Measurements from ENCODE around the gene PMIS2. TPM values are rescaled to one million over a fixed set of nuclear protein-coding genes. Genes with fewer than 3 reads are reported as not detected.

The PMIS2 gene
- total and polyA plus RNA-seq, 2 of the 8 experiments (the other 6 are each of a cell fraction or from before 2014, with no cell fraction given): not detected

DNA sequence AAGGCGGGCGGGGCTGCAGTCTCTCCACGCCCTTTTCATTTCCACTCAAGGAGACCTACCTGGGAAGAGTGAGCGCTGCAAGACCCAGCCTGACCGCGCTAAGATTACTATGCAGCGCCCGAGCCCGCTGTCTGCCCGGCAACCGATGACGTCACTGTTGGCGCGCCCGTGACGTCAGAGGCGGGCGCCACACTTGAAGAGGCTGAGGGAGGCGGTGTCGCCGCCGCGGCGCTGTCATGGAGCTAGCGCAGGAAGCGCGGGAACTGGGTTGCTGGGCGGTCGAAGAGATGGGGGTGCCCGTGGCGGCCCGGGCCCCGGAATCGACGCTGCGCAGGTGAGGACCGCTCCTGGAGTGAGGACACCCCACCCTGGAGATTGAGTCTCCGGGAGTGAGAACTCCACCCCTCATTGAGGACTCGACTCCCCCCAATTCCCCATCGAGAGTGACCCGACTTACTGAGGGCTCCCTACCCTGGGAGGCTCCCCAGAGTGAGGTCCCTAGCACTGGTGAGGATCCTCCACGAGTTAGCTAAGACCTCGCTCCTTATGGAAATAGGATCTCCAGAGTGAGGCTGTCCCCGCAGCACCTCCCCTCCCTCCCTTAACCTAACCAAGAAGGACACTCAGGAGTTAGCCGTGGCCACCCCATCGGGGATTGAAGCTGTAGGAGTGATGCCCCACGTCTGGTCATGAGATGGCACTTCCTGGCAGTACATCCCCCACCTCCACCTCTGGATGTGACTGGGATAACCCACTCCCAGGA is 26.8 kb downstream of the PMIS2 start, which contains the start of gene HAUS5:
Gene HAUS5 (plus strand): TSS at position 177 of the 763 bp plus-strand sequence. CDS start 60 bp downstream, at position 237.
- DNase-seq (ENCODE audit: low read depth in 1 of 2, low spot score in 2 of 2): peak; percentile 81 to 99
- Histone ChIP-seq H2AFZ (ENCODE audit: low read length) (peak within 1 kb of the TSS; percentile 95), H4K91ac (replicated peaks; ENCODE audit: insufficient read length, low read length) (peak within 1 kb of the TSS; percentile 73)
- TF ChIP-seq EZH2 (IDR thresholded peaks at IDR 0.05; ENCODE audit: low read depth, low read length, severe bottlenecking) (no peak), KDM4A (IDR thresholded peaks at IDR 0.05; ENCODE audit: low read depth, low read length, severe bottlenecking) (peak; percentile 100), CBX5 (IDR thresholded peaks at IDR 0.05; ENCODE audit: low read depth, low read length) (no peak), GTF2F1 (IDR thresholded peaks at IDR 0.05; ENCODE audit: borderline replicate concordance, low read depth, low read length) (peak; percentile 59; the same call in 1 of the 2 replicates), HDAC2 (IDR thresholded peaks at IDR 0.05; ENCODE audit: borderline replicate concordance in 1 of 2, low read depth in 2 of 2, low read length in 2 of 2) (peak in 1 of 2 experiments; percentile 83; a peak in 1 of 4 replicates), TAF7 (optimal IDR thresholded peaks at IDR 0.05; ENCODE audit: borderline replicate concordance, low read depth, low read length) (peak; percentile 37), ASH2L (IDR thresholded peaks at IDR 0.05; ENCODE audit: low read length) (peak; percentile 47)

More for the DNA sequence above, 26.8 kb downstream of the PMIS2 start, which contains the start of gene HAUS5:
- peak within 1 kb of the TSS; percentile 78 for H3K27ac ChIP-seq (ENCODE audit: low read depth, low read length)
- peaks cover 0 to 4% (median 2%) of the 10 kb centered on the region in 4 experiments; a peak in 4 of 7 replicates for H3K4me1 ChIP-seq (replicated peaks in 1 of 4; ENCODE audit: control insufficient read depth in 3 of 4, insufficient read depth in 4 of 4, low read length in 3 of 4)
- no peak within 1 kb of the TSS for H3K23ac ChIP-seq (ENCODE audit: insufficient read length)
- H2BK20ac ChIP-seq (ENCODE audit: low read length): no peak within 1 kb of the TSS
- H3K23me2 ChIP-seq (ENCODE audit: low read depth, low read length): peaks cover 8% of the 10 kb centered on the region; the same call in 1 of the 2 replicates
- peak within 1 kb of the TSS; percentile 97 for H4K8ac ChIP-seq (ENCODE audit: extremely low read depth, insufficient read depth, low read length)
- H3K4me3 ChIP-seq (ENCODE audit: extremely low read depth in 1 of 4, insufficient read depth in 2 of 4, low read depth in 3 of 4, low read length in 4 of 4): peak within 1 kb of the TSS; percentile 84 to 90 (median 86)
- H3K79me1 ChIP-seq (ENCODE audit: low read depth, low read length): no peaks in the 10 kb centered on the region
- peaks cover 4 to 5% of the 10 kb centered on the region in 2 experiments; a peak in 3 of 4 replicates for H3K9me3 ChIP-seq (ENCODE audit: insufficient read depth in 2 of 2, low read depth in 1 of 2, low read length in 1 of 2)
- POLR2A ChIA-PET (ENCODE audit: partially characterized antibody): interaction anchor here (0.7 to 3.8 kb wide), 13 partner anchors 8 to 118 kb away, joined by 3 to 16 read pairs (median 5); no protein-coding TSS in a partner anchor
- no peak within 1 kb of the TSS for H2BK15ac ChIP-seq (ENCODE audit: low read length)
- peak within 1 kb of the TSS; percentile 66; the same call in 1 of the 2 replicates for H2BK5ac ChIP-seq (ENCODE audit: low read depth, low read length)
- peak within 1 kb of the TSS; percentile 96 to 98 for H3K4me2 ChIP-seq (ENCODE audit: insufficient read depth in 1 of 2, low read depth in 2 of 2, low read length in 2 of 2)
- no peak for FAIRE-seq
- no peak within 1 kb of the TSS for H3K14ac ChIP-seq (ENCODE audit: insufficient read length)
- peak within 1 kb of the TSS; percentile 66 for H3K18ac ChIP-seq (ENCODE audit: extremely low read depth, low read length)
- peak within 1 kb of the TSS; percentile 43 for H3K56ac ChIP-seq (replicated peaks; ENCODE audit: insufficient read length, low read depth, low read length)
- peak within 1 kb of the TSS; percentile 86 to 94 (median 88) for H3K9ac ChIP-seq (replicated peaks in 1 of 4; ENCODE audit: extremely low read depth in 1 of 4, low read depth in 3 of 4, low read length in 3 of 4)
- peaks cover 0 to 3% (median 0%) of the 10 kb centered on the region in 4 experiments; a peak in 1 of 7 replicates for H3K27me3 ChIP-seq (replicated peaks in 1 of 4; ENCODE audit: control insufficient read depth in 3 of 4, extremely low read depth in 1 of 4, insufficient read depth in 3 of 4, low read length in 3 of 4)
- peak within 1 kb of the TSS; percentile 52 for H4K5ac ChIP-seq (ENCODE audit: insufficient read length, low read depth, low read length)
- CTCF ChIA-PET (ENCODE audit: partially characterized antibody): interaction anchor here (0.9 to 7.1 kb wide), 7 partner anchors 10 to 100 kb away, joined by 4 to 38 read pairs (median 10); no protein-coding TSS in a partner anchor
- peak within 1 kb of the TSS; percentile 87 for H3K4ac ChIP-seq (replicated peaks; ENCODE audit: insufficient read length, low read depth, low read length)
- peaks cover 0 to 6% (median 4%) of the 10 kb centered on the region in 4 experiments; a peak in 3 of 8 replicates for H3K36me3 ChIP-seq (ENCODE audit: control insufficient read depth in 2 of 4, insufficient read depth in 4 of 4, low read length in 3 of 4)
- no peaks in the 10 kb centered on the region for H4K20me1 ChIP-seq (replicated peaks in 1 of 2; ENCODE audit: control insufficient read depth in 1 of 2, insufficient read depth in 2 of 2, low read length in 2 of 2)
- H2BK120ac ChIP-seq (replicated peaks; ENCODE audit: low read depth, low read length): no peak within 1 kb of the TSS
- no peaks in the 10 kb centered on the region for H3K79me2 ChIP-seq (ENCODE audit: control insufficient read depth in 1 of 2, insufficient read depth in 2 of 2, low read length in 2 of 2)
- peak within 1 kb of the TSS; percentile 84; the same call in 1 of the 2 replicates for H2BK12ac ChIP-seq (ENCODE audit: low read depth, low read length)
- no peak within 1 kb of the TSS for H2AK5ac ChIP-seq (ENCODE audit: low read depth, low read length)
- 2% methylated on average over 45 of the region's 47 CpGs; no CpG with 5 or more reads in 1 of the 2 experiments for WGBS, 2 experiments (ENCODE audit: extremely low coverage in 1 of 2, insufficient coverage in 1 of 2, insufficient read length in 1 of 2, insufficient replicate concordance in 2 of 2, low coverage in 1 of 2, low lambda C conversion rate in 2 of 2, missing lambda C conversion rate in 1 of 2)
